NCI-H2029 (cell line): ENCODE data around the gene PRDM16.
"Not testable (repeated sequence)": the region's sequence is repeated elsewhere in the genome, so short reads cannot be mapped to it uniquely, and the experiment has no call there.

Experiments used
- DNase-seq: peaks from one replicate; lab custom pipeline; 2025; lab: John Stamatoyannopoulos, UW

The PRDM16 gene

DNA sequence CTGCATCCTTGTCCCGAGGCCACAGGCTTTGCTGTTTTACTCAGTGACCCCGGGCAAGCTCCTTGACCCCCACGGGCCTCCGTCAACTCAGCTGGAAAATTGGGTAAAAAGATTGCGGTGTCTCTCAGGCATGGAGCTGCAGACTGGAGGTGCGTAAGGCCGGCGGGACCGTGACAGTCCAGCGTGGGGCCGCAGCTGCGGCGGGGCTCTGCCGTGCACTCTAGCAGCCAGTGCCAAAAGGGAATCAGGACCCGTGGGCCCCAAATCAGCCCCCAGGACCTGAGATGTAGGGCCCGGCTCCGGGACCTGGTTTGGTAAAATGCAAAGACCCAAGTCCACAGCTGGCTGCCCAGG lies 158.3 kb downstream of the PRDM16 start:
- DNase-seq: no peak

DNA sequence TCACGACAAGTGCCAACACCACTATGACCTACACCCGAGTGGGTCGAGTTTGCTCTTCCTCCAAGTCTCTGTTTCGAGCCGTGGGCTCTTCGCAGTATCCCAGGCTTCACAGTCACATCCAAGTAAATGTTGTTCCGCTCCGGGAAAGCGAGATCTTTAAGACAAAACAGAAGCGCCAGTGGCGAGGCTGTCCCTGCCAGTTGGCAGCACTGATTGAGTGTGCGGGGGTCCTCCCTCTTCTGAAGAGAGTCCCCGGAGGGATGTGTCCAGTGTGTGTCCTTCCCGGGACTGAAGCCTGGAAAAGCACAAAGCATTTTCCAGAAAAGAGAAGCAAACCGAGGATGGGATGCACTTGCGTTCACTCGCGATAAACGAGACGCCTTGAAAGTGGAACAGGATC lies 158.9 kb downstream of the PRDM16 start:
- no peak for DNase-seq

DNA sequence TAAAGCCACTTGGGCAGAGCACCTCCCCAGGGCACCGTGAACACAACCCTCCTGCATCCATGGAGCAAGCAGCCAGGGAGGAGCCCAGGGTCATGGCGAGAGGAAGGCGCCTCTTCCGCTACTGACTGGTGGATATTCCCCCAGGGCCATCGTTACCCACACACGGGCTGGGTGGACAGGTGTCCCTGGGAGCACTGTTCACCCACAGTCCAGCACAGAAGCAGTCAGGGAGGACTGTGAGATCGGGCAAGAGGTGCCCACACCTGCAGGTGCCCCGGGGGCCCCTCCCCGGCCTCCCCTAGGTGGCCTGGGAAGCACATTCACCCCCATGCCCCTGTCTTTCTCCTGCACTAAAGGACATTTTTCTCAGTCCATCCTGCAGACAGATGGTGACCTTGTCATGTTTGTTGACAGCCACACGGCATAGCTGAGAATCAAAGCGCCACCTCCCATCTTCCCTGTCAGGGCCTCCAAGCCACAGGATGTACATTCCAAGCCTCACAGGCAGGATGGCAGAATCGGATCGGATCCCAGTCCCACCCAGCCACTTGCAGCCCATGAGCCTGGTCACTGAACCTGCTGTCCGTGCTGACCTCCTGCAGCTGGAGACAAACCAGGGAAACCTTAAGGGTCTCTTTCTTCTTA lies 160.2 kb downstream of the PRDM16 start:
- DNase-seq: no peak

DNA sequence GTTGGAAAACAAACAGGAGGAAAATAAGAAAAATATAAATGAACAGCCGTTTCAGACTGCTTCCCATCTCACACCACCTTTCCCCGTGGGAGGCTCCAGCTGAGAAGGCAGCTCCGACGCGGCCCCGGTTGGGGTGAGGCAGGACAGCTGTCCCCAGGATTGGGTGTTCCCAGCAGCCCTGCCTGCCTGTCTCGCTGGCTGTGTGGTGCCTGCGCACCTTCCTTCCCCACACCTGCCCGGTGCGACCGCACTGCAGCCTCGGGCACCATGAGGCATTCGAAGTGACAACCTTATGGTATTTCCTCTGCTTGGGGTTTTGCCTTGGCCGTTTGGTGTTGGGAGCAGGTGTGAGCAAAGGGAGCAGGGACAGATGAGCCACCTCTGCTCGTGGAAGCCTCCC lies 161.6 kb downstream of the PRDM16 start:
- DNase-seq: no peak

DNA sequence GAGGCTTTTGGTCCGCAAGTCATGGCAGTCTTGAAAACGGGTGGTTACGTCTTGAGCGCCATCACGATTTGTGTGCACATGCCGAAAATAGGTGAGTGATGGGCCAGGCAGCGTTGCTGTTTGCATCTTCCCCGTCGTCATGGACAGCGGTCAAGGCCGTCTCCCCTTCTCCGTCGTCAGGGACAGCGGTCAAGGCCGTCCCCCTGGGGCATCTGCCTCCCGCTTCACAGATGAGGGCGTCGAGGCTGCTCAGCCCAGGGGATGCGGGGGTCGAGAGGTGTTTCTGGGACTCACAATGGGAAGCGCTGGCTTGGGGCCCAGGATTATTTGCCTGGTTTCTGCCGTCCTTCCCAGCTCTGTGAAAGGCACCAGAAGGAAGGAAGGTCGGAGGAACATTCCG lies 162.2 kb downstream of the PRDM16 start:
- DNase-seq: no peak

DNA sequence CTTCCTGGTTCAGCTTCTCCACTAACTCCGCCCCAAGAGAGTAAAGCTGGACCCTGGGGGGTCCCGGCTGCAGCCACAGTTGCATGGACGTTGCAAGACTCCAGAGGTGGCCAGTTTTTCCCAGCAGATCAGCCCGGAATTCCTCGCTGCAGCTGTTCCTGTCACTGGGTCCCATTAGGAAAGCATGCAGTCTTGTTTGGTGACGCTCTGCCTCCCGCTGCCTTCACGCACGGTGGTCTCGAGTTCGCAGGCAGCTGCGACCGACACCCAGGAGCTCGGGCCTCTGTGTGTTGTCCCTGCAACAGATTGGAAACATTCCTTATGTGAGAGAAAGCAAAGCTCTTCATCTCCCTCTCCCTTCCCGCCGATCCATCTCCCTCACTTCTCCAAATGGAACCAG lies 162.8 kb downstream of the PRDM16 start:
- DNase-seq: no peak

DNA sequence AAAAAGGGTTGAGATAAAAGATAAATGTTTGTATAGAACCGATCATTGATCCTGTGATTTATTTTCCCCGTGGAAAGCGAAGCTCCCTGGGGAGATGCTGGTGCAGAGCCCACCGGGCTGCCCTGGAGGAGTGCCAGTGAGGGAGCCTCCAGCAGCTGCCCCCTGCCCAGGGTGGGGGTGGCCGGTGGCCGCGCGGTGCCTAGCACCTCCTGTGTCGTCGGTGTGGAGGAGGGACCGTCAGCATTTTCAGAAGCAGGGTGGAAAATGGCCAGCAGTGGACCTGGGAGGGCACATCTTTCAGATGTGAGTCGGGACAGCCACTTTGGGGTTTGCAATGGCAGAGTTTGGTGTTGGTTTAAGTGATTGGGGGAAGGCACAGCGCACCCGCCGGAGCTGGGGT lies 164.0 kb downstream of the PRDM16 start:
- DNase-seq: no peak

DNA sequence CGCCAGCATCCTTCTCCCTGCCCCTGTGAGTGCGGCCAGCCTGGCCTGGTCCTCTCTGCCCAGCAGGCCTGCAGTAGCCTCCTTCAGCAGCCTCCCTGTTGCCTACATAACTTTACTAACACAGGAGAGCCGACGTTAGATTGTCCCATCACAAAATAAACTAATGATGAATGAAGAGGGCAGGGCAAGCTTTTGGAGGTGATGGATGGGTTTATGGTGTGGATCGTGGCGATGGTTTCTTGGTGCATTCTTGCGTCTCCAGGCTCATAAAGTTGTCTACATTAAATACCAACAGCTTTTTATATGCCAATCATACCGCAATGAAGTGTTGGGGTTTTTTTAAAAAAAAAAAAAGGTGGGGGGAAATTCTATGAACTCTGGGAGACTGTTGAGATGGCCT lies 164.5 kb downstream of the PRDM16 start:
- no peak for DNase-seq

DNA sequence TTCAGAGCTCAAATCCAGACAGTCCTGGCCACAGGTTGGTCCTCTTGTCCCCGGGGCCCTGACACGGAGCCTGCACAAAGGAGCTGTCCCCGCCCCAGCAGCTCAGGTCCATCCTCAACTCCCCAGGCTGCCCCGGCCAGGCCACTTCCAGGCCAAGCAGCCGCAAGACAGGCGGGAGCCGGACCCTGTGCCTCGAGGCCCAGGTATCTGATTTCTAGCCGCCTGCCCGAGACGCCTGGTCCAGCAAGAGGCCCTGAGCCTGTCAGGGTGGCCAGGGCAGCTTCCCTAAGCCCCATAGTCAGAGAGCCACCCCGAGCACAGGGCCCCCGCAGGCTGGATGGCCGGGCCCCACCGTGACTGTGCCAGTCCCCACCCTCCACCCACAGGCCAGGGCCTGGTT lies 165.3 kb downstream of the PRDM16 start:
- DNase-seq: no peak

DNA sequence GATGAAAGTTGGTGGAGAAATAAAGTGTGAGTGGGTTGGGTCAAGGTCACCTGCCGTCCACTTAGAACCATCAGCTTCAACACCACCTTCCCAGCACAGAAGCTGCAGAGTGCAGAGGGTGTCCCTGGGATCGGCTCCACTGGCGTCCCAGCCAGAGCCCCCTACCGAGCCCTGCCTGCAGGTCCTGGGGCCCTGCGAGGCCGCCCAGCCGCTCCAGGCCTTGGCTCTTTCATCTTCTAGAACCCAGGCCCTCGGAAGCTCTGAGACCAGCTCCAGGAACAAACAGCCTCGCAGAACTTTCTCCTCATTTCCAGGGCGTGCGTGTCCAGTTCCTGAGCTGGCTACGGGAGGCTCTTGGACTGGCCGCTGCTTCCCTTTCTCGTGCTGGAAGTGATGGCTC lies 166.0 kb downstream of the PRDM16 start:
- DNase-seq: no peak

DNA sequence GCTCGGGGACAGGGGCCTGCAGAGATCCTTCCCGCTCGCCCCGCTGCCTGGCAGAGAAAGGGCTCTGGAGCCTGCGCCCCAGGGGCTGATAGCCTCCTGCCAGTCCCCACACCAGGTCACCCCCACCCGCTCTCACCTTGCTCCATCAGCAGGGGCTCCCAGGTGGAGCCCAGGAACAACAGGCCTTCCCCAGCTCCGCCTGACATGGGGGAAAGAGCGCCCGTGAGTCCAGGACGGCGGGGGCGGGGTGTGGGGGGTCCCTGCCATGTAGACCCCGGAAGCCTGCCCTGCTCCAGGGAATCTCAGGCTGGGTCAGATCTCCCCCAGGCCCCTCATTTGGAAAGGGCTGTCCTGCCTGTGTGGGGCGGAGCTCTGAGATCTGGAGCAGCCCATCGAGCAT lies 166.5 kb downstream of the PRDM16 start:
- DNase-seq: no peak

DNA sequence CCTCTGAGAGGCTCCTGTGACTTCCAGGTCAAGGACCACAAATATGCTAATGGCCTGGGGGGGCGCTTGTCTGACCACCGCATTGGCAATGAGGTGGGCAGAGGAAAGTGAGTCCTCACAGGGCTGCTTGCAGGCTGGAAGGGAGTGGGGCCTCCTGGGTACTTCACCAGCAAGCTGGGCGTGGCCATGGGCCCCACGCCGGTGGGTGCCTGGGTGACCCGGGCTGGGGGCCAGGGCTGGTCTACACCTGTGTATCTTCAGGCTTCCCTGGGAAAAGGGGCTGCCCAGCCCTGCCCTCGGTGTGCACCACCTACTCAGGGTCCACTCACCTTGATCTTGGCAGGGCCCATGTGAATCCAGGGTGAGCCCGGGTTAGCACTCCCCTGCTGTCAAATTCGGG lies 167.4 kb downstream of the PRDM16 start:
- DNase-seq: no peak

DNA sequence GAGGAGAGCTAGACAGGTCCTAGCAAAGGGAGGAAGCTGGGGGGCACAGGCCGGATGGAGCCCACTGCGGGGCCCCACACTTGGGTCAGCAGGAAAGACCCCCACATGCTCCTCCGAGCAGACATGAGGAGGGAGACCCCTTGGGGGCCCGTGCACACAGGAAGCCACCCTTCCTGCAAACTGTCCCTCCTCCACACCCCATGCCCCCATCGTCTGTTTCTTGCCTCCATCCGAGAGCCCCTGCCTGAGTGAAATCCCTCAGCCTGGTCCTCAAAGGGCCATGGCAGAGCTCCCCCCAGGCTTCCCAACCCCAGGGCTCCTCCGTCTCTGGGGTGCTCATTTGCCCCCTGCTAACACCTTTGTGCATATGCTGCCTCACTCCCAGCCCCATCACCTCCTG lies 168.0 kb downstream of the PRDM16 start:
- DNase-seq: no peak

DNA sequence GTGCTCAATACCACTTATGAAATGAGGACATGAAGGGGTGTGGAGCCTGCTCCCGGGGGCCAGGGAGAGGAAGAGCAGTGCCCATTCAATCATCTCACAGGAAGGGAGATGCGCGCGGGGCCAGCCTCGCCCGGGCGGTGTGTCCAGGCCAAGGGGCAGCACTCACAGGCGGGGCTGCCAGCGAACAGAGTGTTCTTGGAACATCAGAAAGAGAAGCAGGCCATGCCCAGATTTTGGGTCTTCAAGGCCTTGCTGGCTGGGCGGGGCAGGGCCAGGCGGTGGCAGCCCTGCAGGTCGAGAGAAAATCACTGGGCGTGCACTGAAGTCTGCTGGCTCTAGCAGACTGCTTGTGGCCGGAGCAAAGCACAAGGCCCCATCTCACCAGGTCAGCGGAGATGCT lies 168.6 kb downstream of the PRDM16 start:
- no peak for DNase-seq

DNA sequence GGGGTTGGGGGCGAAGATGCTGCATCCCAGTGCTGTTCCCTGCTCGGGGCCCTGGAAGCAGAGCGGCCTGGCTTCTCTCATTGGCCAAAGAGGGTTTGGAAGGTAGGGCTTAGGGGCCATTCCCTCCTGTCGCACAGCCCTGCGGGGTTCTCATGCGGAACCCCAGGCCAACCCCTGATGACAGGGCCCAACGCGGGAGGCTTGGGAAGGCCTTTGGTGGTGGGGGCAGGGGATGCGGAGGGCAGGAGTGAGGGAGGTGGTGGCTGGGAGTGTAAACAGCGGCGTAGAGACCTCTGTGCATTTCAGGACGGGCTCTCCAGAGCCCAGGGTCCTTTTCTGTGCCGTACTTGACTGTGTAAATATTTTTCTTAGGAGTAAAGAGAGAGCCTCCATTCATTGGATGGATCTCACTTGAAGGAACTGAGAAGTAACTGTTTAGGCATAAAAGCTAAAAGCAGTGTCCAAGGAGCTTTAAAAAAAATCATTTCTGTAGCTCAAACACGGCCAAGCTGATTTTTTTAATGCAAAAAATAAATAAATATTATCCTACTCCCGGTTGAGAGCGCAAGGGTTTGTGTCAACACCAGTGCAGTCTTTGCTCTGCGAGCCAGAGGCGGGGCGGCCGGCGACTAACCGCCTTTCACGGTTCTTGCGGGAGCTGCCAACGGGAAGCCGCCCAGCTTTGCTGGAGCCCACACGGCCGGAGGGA lies 169.1 kb downstream of the PRDM16 start:
- DNase-seq: no peak

DNA sequence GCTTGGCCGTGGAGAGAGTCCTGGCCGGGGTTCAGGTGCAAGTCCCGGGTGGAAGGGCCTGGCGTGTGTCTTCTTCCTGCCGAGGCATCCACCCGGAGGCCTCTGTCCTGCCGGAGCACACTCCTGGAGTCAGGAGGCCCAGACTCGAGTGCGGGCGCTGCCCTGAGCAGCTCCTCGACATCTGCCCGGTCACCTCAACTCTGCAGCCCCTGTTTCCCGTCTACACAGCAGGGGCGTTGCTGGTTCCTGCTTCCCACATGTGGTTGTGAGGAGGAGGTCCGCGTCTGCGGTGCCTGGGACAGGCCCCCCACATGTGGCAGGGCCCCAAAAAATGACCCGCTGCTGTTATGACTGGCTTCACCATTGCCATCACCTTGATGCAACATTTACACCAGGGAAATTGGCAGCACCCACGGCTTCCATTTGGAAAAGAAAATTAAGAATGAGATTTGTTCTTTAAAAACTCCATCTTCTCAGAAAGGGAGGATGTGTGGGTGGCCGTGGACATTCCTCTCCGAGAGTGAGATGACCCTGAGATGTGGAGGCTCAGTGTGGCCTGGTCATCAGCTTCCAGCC lies 169.8 kb downstream of the PRDM16 start:
- no peak for DNase-seq

DNA sequence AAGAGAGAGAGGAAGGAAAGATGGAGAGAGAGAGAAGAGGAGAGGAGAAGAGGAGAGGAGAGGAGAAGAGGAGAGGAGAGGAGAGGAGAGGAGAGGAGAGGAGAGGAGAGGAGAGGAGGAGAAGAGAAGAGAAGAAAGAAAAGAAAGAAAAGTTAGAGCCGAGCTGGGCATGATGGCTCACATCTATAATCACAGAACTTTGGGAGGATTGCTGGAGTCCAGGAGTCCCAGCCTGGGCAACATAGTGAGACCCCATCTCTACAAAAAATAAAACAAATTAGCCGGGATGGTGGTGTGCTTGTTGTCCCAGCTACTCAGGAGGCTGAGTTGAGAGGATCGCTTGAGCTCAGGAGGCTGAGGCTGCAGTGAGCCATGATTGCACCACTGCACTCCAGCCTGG lies 171.0 kb downstream of the PRDM16 start:
- DNase-seq: not testable (repeated sequence)

DNA sequence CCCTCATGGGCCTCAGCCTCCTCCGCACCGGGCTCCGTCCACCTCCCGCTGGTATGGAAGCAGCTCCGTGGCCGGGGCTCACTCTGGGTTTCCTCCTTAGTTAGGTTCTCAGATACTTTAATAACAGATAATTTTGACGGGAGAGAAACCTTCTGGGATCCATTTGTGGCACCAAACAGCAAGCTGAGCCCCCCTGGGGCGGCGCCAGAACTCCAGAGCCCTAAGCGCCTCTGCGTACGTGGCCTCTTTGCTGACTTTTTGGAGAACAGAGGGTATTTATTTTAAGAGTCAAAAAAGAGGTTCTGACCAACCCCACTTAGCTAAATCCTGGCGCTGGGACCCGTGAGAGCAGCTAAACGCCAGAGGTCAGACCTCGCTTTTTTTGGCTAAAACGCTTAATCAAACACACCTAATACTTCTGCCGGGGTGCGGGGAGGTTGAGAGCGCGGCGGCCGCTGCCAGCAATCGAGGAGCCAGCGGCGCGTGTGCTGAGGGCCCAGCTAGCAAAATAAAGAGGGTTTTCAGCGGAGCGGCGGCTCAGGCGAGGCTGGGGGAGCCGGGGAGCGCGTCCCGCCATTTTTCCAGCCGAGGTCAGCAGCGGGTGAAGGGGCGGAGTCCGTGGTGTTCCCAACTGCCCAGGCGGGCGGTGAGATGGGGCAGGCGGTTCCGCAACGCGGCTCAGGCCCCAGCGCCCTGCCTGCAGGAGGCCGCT lies 171.7 kb downstream of the PRDM16 start:
- DNase-seq: no peak

DNA sequence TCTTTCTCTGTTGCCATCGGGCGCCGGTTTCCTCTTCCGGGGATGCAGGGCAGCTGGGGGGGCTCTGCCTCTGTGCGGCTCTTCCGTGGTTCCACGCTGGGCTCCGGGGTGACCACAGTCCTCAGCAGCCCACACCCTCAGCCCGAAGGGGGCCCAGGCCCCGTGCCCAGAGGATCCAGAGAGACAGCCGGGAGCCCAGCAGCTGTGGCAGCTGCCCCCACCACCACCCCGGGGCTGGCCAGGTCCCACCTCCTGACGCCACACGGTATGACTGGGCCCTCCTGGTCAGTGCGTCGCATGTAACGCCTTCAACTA lies 172.2 kb downstream of the PRDM16 start:
- DNase-seq: no peak

DNA sequence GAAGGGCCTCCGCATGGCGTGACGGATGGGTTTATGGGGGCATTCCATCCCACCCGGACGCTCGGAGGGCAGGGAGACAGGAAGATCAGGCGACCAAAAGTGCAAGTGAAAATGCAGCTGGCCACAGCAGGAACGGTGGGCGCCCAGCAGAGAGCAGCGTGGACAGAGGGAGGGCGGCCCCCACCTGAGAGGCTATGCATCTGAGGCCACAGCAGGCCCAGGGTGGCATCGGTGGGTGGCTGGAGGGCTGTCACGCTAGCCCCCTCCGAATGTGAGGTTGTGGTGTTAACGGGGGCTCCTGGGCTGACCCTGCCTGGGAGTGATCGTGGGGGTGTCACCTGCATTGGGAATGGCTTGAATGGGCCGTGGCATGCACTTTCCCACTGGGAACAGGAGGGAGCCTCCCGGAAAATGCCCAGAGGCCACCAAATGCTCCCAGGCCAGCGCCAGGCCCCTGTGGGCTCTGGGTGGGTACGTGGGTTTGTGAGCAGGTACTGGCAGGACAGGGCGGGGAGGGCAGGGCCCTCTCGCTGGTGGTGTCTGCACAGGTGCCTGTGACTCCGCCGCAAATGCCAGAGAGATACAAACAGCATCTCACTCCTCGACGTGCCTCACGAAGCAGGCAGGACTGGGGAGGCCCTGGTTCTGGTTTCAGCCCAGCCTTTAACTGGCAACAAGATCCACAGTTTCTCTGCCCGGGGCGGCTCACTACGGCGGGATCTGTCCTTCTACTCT lies 172.8 kb downstream of the PRDM16 start:
- no peak for DNase-seq

DNA sequence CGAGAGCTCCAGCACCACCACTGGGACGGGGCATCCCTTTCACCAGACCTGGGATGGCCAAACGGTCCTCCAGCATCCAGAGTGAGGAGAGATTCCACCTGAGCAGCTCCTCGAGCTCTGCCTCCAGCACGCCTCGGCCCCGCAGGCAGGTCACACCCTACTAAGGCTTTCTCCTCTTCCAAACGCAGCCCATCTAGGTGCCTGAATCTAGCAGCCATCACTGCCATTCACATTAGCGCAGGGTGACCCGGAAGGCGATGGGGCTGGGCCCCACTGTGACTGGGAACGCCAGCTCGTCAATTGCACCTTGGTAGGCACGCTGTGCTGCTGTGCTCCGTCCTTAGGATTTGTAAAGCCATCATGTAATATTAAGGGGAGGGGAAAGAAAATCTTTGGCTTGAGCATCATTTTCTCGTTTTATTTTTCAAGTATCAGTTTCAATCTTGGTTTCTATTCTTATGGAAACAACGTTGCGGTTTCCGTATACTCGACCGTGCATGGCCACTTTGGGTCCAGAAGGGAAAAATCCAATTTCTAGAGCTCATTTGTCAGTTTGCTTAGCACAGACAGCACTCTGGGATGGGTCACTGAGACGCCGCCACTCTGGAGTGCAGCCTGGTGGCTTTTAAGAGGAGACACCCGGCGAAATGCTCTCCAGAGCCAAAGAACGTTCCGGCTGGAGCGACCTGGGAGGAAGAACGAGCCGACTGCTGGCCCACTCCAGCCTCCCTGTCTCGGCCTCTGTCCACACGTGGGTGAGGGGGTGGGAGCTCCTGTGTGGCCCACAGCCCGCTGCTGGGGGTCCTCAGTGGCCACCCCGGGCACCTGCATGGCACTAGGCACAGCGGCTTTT lies 173.6 kb downstream of the PRDM16 start:
- no peak for DNase-seq

DNA sequence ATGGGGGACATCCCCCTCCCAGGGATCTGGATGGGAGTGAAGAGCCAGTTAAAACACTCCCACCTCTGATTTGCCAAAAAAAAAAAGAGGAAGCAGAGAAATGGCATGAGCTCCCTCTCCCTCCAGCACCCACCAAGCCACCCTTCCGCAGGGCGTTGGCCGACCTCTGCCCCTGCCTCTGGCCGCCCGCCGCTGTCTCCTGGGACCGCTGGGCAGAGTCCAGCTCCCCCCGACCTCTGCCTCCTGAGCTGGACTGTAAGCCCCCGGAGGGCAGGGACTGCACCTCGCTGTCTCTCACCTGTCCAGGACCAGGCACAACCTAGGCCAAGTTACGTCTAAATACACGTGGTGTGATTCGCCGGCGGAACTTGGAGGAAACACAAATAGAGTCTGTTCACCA lies 174.3 kb downstream of the PRDM16 start:
- DNase-seq: no peak
